ENCODE data around the gene ALPL. TPM values are rescaled to one million over a fixed set of nuclear protein-coding genes. Genes with fewer than 3 reads are reported as not detected.

The ALPL gene
- total and polyA plus RNA-seq, 4 donors, result 3.3 to 93.1 (median 40.7) TPM

GRCh38 chr1:21617126-21617738, 108.0 kb downstream of the ALPL start:
- TF ChIP-seq NR2F2 (IDR thresholded peaks at IDR 0.05) (no peak), FOXA1 (IDR thresholded peaks at IDR 0.05) (no peak), HNF4G (IDR thresholded peaks at IDR 0.05) (no peak), GABPA (IDR thresholded peaks at IDR 0.05 in 1 of 2, conservative IDR thresholded peaks at IDR 0.05 in 1 of 2) (no peak), ATF3 (IDR thresholded peaks at IDR 0.05) (no peak), TAF1 (conservative IDR thresholded peaks at IDR 0.05) (no peak), RXRA (IDR thresholded peaks at IDR 0.05) (no peak), CTCF (IDR thresholded peaks at IDR 0.05; ENCODE audit: low read depth, low read length, missing input control) (no peak), FOXA2 (IDR thresholded peaks at IDR 0.05) (no peak), SP1 (IDR thresholded peaks at IDR 0.05) (no peak), JUND (IDR thresholded peaks at IDR 0.05) (no peak), REST (IDR thresholded peaks at IDR 0.05) (no peak), RAD21 (IDR thresholded peaks at IDR 0.05) (no peak), MAX (IDR thresholded peaks at IDR 0.05) (no peak), YY1 (IDR thresholded peaks at IDR 0.05) (no peak), HNF4A (conservative IDR thresholded peaks at IDR 0.05) (no peak), EGR1 (IDR thresholded peaks at IDR 0.05; ENCODE audit: low read depth in 2 of 2) (no peak), ZBTB33 (IDR thresholded peaks at IDR 0.05) (no peak)
- Histone ChIP-seq H3K4me3 (ENCODE audit: low read depth in 1 of 3, low read length in 3 of 3) (no peak overlapping the region), H3K9ac (ENCODE audit: low read depth in 1 of 2, low read length in 2 of 2) (no peak overlapping the region), H3K36me3 (ENCODE audit: control insufficient read depth in 4 of 4, insufficient read depth in 3 of 4, low read depth in 1 of 4, low read length in 3 of 4) (peaks cover 0 to 7% (median 3%) of the 10 kb centered on the region in 4 donors), H3K9me3 (ENCODE audit: control insufficient read depth in 4 of 4, low read length in 3 of 4) (no peaks in the 10 kb centered on the region), H3K27ac (ENCODE audit: low read depth in 1 of 2, low read length in 2 of 2) (no peak overlapping the region), H3K27me3 (ENCODE audit: control insufficient read depth in 4 of 4, insufficient read depth in 4 of 4, low read length in 3 of 4) (no peaks in the 10 kb centered on the region), H3K4me1 (ENCODE audit: control insufficient read depth in 4 of 4, insufficient read depth in 4 of 4, low read length in 3 of 4) (peaks cover 10 to 22% (median 19%) of the 10 kb centered on the region in 4 donors)
- no peak for DNase-seq (ENCODE audit: low spot score)
- WGBS, result 95% methylated on average over 16 of the region's 16 CpGs

Data from liver (tissue), 9 donors.